HepG2 (cell line): Measurements from ENCODE around the gene MRPL38. TPM values are rescaled to one million over a fixed set of nuclear protein-coding genes. Genes with fewer than 3 reads are reported as not detected.

Experiments used
- AGO2 ChIP-seq: fragments of 200-400 bp; formaldehyde crosslinking; optimal IDR thresholded peaks from 2 replicates; pipeline ENCODE3; 2017; ENCODE audit warnings: mild to moderate bottlenecking, low read depth, low read length, moderate library complexity
- AKNA ChIP-seq: sonication (generic); formaldehyde crosslinking; IDR thresholded peaks from 2 replicates; pipeline ENCODE4 v1.4.0; 2020; ENCODE audit warnings: missing genetic modification reagents, borderline replicate concordance
- ELF1 ChIP-seq: sonication (generic); formaldehyde crosslinking; IDR thresholded peaks from 2 replicates; pipeline ENCODE4 v1.4.0; 2020; ENCODE audit warnings: missing genetic modification reagents
- FOXA1 ChIP-seq, 2 experiments: fragments of 450-650 bp in 1 of 2; sonication (generic) in 1 of 2; formaldehyde crosslinking in 1 of 2; IDR thresholded peaks; 2 replicates each; pipeline versions ENCODE4 v1.4.0 to v1.6.1; 2016 to 2020; ENCODE audit warnings: missing genetic modification reagents in 1 of 2
- GATA4 ChIP-seq: sonication (generic); IDR thresholded peaks from 2 replicates; pipeline ENCODE4 v1.6.1; 2016; ENCODE audit warnings: antibody characterized with exemption, low read depth, borderline replicate concordance
- HMGXB3 ChIP-seq: sonication (generic); formaldehyde crosslinking; IDR thresholded peaks from 2 replicates; pipeline ENCODE4 v1.4.0; 2020; ENCODE audit warnings: missing genetic modification reagents, borderline replicate concordance
- KMT2A ChIP-seq: sonication (generic); formaldehyde crosslinking; IDR thresholded peaks from 2 replicates; pipeline ENCODE4 v1.4.0; 2020; ENCODE audit warnings: missing genetic modification reagents
- MYC ChIP-seq: sonication (generic); formaldehyde crosslinking; IDR thresholded peaks from 2 replicates; pipeline ENCODE4 v1.9.0; 2021; ENCODE audit warnings: missing genetic modification reagents, borderline replicate concordance
- NFIB ChIP-seq: sonication (generic); formaldehyde crosslinking; IDR thresholded peaks from 2 replicates; pipeline ENCODE4 v1.9.0; 2021; ENCODE audit warnings: missing genetic modification reagents, mild to moderate bottlenecking, borderline replicate concordance
- PHF21A ChIP-seq: sonication (generic); formaldehyde crosslinking; IDR thresholded peaks from 2 replicates; pipeline ENCODE4 v1.5.0; 2020; ENCODE audit warnings: mild to moderate bottlenecking, missing genetic modification reagents
- POLR2A ChIP-seq, 2 experiments: IDR thresholded peaks; 2 replicates each; pipeline ENCODE4 v1.6.1; 2011; ENCODE audit warnings: low read depth in 2 of 2, low read length in 2 of 2, mild to moderate bottlenecking in 1 of 2, moderate library complexity in 1 of 2; ENCODE audit not compliant: insufficient read depth in 1 of 2
- RCOR2 ChIP-seq: IDR thresholded peaks from 2 replicates; pipeline ENCODE4 v1.6.1; 2016; ENCODE audit warnings: missing biosample characterization, missing genetic modification reagents
- SP4 ChIP-seq: sonication (generic); formaldehyde crosslinking; IDR thresholded peaks from 2 replicates; pipeline ENCODE4 v1.8.1; 2023; ENCODE audit warnings: mild to moderate bottlenecking, missing genetic modification reagents
- ZNF160 ChIP-seq: sonication (generic); formaldehyde crosslinking; IDR thresholded peaks from 2 replicates; pipeline ENCODE4 v1.8.0; 2022; ENCODE audit warnings: mild to moderate bottlenecking, inconsistent platforms, missing genetic modification reagents
- ZNF367 ChIP-seq: sonication (generic); formaldehyde crosslinking; IDR thresholded peaks from 2 replicates; pipeline ENCODE4 v1.4.0; 2020; ENCODE audit warnings: missing genetic modification reagents, borderline replicate concordance
- ZNF607 ChIP-seq: sonication (generic); formaldehyde crosslinking; IDR thresholded peaks from 2 replicates; pipeline ENCODE4 v1.5.1; 2020; ENCODE audit warnings: missing genetic modification reagents, mild to moderate bottlenecking, borderline replicate concordance
- ZNF629 ChIP-seq: sonication (generic); formaldehyde crosslinking; conservative IDR thresholded peaks from 2 replicates; pipeline ENCODE4 v1.5.0; 2020; ENCODE audit warnings: missing genetic modification reagents
- polyA plus RNA-seq, 8 experiments: library from polyadenylated mRNA; depleted of rRNA in 3 of 8; stranded (reverse) in 7 of 8; unstranded in 1 of 8; fragments of >200 nt; fragmentation: Illumina TruSeq in 4 of 8; extraction: Trizol in 4 of 8; gene quantifications; 2 replicates each; pipeline versions ENCODE4 v1.2.1 to v1.2.3, GENCODE V29; 2011 to 2016; ENCODE audit warnings: low read depth in 4 of 8, missing spikeins in 1 of 8, mixed read lengths in 1 of 8; ENCODE audit not compliant: insufficient read depth in 1 of 8
- total RNA-seq, 5 experiments: library from RNA; depleted of rRNA; stranded (reverse); fragments of >200 nt; fragmentation: Illumina TruSeq; extraction: Trizol; gene quantifications; 2 replicates each; pipeline ENCODE4 v1.2.3, GENCODE V29; 2016; ENCODE audit warnings: low read depth in 1 of 5
- TF ChIP-seq, protein P1 (sequence below): sonication (generic); formaldehyde crosslinking; conservative IDR thresholded peaks from 2 replicates; pipeline ENCODE4 v1.4.0; 2020; ENCODE audit warnings: missing genetic modification reagents

The MRPL38 gene
- total and polyA plus RNA-seq, 2 of the 13 experiments (the other 11 are each of a cell fraction or from before 2014, with no cell fraction given), result 83.7 to 125 TPM

GRCh38 chr17:75891605-75892555 is 12.8 kb downstream of the MRPL38 start (continued):
- TF ChIP-seq SP4 (no peak; the same call in none of the 2 replicates), AKNA (CRISPR knock-in tag) (no peak), ZNF629 (CRISPR knock-in tag) (peak; percentile 51; the same call in 1 of the 2 replicates), ZNF160 (0 out of 2 replicates have a peak, but pooled peaks have one; percentile 20), RCOR2 (CRISPR knock-in tag) (peak; percentile 76; the same call in 1 of the 2 replicates), PHF21A (CRISPR knock-in tag) (peak; percentile 91), ELF1 (CRISPR knock-in tag) (peak; percentile 39; the same call in 1 of the 2 replicates), POLR2A (IDR thresholded peaks at IDR 0.05; ENCODE audit: insufficient read depth in 1 of 2, low read depth in 2 of 2, low read length in 2 of 2) (0 out of 4 replicates have a peak, but pooled peaks of 1 of the 2 experiments have one; percentile 19), GATA4 (no peak), AGO2 (peak; percentile 93), ZNF607 (CRISPR knock-in tag) (no peak), MYC (peak; percentile 72), NFIB (CRISPR knock-in tag) (peak; percentile 80), HMGXB3 (CRISPR knock-in tag) (peak; percentile 67; the same call in 1 of the 2 replicates), FOXA1 (IDR thresholded peaks at IDR 0.05) (no peak), FOXA1 (CRISPR knock-in tag; IDR thresholded peaks at IDR 0.05) (no peak), KMT2A (CRISPR knock-in tag) (peak; percentile 29), ZNF367 (0 out of 2 replicates have a peak, but pooled peaks have one; percentile 41)
- TF ChIP-seq, protein P1, sequence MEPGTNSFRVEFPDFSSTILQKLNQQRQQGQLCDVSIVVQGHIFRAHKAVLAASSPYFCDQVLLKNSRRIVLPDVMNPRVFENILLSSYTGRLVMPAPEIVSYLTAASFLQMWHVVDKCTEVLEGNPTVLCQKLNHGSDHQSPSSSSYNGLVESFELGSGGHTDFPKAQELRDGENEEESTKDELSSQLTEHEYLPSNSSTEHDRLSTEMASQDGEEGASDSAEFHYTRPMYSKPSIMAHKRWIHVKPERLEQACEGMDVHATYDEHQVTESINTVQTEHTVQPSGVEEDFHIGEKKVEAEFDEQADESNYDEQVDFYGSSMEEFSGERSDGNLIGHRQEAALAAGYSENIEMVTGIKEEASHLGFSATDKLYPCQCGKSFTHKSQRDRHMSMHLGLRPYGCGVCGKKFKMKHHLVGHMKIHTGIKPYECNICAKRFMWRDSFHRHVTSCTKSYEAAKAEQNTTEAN (CRISPR knock-in tag), result peak; percentile 94
